Hematopoietic multipotent progenitor cell treated with erythropoietin and hydrocortisone succinate and interleukin-3 and kit ligand, for 4 days (in vitro differentiated cells): Measurements from ENCODE around the gene ENHO.

Experiments used
- DNase-seq: peaks from one replicate; pipeline ENCODE4 v3.0.0-alpha.2; 2015

ENHO gene

DNA sequence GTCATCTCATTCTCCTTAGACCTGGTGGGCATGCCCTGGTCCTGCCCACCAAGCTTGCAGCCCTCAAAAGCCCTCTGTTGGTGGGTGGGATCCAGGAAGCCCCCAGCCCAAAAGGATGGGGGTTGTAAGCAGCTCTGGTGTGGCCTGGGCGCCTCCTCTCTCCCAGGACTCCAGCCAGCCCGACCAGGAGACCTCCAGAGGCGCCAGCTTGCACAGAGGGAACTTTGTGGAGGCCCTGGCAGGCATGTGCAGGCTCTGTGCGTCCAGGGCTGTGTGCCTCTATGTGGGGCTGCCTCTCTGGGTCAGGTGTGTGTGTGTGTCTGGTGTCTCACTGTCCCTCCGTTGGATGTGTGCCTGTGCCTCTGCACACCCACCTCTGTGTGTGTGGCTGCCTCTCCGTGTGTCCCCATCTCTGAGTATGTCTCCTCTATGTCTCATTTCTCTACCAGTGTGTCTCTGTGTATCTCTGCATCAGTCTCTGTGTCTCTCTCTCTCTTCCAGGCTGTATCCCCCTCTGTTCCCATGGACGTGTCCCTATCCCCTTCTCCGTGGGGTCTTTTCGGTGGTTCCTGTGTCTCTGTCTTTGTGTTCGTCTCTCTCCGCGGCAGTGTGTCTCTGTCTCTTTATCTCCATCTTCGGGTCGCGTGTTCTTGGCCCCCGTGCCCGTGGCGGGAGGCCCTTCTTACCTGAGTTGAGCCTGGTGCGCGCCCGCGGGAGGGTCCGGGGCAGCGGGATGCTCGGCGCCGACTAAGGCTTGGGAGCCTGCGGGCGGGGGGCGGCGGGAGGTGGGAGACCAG, 501 bp downstream of the ENHO start:
- no peak for DNase-seq

DNA sequence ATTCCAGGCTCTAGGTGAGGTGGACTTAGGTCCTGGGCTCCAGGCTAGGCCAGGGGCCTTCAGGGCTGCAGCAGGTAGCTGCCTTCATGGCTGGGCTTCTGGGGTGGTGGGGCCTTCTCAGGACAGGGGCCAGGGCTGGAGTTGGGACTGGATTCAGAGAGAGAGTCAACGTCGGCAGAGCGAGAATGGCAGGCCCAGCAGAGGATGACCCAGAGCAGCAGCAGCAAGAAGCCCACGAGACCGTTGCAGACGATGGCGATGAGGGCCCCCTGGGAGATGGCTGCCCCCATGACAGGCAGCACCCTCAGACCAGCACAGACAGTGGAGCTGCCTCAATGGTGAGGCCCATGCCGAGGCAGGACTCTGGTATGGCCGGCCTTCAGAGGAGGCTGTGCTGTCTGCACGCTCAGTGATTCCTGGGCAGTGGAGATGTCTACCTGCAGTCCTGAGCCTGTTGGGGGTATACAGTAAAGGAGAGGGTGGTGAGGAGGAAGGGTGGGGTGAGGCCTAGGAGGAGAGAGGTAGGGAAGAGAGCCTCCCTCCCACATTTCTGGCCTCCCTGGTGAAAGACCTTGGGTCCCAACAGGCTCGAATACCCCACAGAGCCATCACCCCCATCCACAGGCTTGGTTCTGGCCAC, 1.3 kb downstream of the ENHO start:
- DNase-seq: no peak

DNA sequence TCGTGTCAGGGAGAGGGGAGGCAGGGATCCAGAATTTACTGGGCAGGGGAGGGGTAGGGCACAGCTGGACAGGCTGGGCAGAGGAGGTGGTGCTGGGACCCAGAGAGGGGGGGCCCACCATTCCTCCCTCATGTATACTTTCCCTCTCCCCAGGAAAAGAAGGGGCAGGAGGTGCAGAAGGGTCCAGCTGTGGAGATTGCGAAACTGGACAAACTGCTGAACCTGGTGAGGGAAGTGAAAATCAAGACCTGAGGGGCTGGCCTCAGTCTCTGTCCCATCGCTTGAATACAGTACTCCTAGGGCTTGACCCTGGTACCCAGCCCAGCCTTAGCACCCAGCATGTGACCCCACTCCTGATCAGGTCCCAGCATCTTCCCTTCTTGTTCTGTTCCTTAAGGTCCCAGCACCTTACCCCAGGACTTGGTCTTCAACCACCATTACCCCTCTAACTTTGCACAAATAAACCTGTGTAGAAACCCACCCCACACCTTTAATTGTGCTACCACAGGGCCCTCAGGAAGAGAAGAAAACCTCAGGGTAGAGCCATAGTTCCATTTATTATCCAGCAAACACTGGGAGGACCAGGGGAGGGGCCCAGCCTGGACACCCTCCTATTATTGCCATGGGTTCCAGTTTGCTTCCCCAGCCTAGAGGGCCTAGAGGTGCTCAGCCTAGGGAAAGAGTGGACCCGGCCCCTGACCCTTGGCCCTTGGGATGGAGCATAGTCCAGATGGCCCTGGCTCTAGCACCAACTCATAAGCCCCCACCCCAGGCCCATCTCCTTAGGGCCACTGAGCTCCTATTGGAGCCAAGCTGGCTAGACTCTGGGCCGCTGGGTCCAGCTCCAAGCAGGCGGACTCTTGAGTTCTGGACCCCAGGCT, 2.0 kb downstream of the ENHO start:
- DNase-seq: no peak

DNA sequence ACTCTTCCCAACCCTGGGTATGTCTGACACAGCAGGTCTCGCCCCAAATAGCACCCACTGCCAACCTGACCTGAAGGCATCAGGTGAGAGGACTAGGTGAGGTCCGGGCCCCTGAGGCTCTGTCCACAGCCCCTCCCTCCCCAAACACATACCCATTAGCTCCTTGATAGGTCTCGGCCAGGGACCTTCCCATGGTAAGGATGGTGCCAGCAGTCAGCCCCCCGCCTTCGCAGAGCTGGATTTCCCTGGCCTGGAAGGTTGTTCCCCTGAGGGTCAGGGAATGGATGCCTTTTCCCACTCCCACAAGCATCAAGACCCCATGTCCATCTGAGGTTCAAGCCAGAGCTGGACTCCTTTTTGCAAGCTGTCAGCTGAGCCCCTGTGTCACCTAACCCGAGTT, 2.7 kb downstream of the ENHO start:
- DNase-seq: no peak

DNA sequence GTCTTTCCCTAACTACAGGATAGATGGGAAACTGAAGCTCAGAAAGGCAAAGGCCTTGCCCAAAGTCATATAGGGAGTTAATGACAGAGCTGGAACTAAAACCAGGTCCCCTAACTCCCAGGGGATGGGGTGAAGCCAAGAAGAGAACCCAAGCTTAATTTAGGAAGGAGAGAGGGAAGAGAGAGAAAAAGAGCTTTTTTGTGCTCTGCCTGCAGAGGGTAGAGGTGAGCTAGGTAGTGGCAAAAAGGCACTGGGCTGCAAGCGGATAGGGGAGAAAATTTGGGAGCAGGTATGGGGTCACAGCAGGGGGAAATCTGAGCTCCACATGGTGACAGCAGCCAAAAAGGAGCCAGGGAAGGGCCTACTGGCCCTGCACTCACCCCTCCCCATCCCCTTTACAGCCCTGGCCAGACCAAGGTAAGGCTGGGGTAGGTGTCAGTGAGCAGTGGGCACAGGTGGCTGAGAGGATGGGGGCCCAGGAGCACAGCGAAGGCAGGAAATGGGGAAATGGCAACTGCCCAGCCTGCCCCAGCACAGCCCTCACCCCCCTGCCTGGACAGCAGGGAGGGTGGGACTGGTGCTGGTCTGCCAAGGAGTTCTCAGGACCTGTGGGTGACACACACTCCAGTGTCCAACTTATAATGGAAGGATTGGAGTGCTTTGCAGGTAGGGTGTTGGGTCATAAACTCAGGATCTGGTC, 3.3 kb downstream of the ENHO start:
- no peak for DNase-seq

DNA sequence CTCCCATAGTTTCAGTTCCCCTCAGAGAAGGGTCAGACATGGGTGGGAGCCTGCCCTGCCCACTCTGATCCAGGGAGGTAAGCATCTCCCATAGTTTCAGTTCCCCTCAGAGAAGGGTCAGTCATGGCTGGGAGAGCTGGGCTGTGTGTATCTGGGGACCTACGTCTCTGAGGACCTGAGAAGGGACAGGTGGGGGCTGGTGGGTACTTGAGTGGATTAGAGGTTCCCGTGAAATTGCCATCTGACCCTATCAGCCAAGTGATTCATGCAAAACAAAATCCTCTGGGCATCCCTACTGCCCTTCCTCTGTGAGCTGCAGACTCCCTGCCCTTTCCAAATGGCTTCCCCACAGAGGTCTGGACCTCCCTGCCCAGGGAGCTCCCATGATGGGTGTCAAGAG, 3.9 kb downstream of the ENHO start:
- DNase-seq: no peak

DNA sequence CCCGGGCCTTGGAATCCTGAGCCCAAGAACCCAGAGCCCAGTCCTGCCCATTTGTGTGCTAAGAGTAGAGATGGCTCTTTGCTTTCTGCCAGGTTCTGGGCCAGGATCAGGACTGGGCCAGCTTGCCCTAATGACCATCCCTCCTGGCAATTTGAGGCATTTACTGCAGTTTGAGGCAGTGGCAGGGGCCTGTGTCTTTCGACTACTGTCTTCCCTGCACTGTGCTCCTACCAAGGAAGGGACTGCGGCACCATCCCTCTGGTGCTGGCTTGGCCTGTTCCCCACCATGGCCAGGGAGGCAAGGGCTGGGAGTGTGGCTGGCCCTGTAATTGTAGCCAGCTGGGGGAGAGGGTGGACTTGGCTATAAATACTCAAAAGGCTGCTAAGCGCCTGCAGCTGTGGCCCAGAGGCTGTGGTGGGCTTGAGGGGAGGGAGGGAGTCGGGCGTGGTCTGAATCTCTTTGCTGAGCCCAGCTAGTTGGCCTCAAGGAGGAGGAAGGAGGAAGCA, 4.6 kb downstream of the ENHO start:
- DNase-seq: peak; percentile 43

DNA sequence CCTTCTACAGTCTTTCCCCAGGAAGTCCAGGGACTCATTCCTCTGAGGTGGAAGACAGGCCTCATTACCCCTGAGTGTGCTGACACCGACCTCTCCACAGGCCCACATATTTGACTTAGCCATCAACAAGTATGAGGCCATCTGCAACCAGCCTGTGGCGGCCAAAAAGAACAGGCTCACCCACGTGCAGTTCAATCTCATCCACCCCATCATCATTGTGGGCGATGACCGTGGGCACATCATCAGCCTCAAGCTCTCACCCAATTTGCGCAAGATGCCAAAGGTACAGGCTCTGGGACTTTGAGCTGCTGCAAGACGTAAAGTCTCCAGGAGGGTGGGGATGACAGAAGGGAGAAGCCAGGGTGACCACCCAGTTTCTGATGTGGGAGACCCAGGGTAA, 5.6 kb downstream of the ENHO start:
- DNase-seq: no peak

DNA sequence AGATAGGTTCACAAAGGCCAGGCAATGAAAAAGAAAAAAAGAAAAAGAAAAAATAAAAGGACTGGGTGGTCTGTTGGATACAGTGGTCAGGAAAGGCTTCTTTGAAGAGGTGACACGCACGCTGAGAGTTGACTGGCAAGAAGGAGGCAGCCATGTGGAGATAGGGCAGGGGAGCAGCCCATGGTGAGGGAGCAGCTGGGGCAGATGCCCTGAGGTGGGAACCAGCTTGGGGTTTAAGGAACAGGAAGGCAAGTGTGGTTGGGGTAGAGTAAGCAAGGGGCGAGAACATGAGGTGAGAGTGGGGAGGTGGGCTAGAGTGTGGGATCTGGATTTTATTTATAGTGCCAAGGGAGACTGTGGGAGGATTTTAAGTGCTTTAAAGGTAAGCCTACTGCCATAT, 6.8 kb downstream of the ENHO start:
- DNase-seq: no peak

DNA sequence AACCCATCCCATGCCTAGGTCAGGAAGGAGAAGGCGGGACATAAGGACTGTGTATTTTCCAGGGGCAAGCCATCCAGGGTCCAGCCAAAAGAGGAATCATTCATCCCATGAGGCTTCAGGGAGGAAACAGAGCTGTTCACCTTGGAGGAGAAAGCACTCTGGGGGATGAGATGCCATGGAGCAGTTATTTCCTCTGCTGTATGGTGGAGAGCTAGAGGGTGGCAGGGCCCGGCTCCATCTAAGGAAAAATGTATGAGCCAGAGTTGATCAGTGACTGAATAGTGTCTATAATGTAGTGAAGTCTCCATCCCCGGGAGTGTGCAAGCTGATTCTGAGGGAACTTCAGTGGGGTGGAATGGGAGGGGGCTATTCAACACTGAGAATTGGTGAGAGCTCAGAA, 8.0 kb downstream of the ENHO start:
- no peak for DNase-seq

DNA sequence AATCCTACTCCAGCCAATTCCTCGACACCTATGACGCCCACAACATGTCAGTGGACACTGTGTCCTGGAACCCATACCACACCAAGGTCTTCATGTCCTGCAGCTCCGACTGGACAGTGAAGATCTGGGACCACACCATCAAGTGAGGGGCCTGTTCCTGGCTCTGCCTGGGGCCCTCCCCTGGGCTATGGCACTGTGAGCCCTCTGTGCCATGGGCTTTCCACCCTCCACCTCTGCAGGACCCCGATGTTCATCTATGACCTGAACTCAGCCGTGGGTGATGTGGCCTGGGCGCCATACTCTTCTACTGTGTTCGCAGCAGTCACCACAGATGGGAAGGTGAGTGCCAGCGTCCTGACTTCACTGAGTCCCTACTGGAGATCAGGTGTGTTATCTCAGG, 8.4 kb downstream of the ENHO start:
- no peak for DNase-seq

DNA sequence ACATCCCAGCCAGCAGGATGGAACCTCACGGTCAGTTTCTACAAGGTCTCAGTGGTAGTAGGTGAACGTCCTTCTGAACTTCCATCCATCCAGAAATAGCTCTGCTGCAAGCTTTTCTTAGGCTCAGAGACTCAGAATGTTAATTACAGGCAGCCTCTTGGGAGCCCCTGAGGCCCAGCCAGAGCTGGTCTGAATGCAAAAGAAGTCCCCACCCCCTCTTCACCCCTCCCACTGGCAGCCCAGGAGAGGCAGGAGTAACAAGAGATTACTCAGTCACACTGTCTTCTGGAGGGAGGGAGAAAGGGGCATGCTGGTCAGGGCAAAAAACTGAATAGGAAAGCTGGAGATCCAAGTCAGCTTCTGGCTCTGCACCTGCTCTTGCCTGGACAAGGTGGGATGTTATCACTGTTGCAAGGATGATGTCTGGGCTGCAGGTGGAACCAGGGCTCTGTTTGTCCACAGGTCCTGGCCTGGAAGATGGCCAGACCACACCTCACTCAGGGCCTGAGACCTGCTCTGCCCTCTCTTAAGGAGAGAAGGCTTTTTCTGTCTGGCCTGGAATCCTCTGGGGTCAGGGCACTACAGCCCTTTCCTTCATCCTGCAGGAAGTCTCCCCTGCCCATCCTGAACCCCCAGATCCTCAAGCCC, 9.1 kb downstream of the ENHO start:
- no peak for DNase-seq

DNA sequence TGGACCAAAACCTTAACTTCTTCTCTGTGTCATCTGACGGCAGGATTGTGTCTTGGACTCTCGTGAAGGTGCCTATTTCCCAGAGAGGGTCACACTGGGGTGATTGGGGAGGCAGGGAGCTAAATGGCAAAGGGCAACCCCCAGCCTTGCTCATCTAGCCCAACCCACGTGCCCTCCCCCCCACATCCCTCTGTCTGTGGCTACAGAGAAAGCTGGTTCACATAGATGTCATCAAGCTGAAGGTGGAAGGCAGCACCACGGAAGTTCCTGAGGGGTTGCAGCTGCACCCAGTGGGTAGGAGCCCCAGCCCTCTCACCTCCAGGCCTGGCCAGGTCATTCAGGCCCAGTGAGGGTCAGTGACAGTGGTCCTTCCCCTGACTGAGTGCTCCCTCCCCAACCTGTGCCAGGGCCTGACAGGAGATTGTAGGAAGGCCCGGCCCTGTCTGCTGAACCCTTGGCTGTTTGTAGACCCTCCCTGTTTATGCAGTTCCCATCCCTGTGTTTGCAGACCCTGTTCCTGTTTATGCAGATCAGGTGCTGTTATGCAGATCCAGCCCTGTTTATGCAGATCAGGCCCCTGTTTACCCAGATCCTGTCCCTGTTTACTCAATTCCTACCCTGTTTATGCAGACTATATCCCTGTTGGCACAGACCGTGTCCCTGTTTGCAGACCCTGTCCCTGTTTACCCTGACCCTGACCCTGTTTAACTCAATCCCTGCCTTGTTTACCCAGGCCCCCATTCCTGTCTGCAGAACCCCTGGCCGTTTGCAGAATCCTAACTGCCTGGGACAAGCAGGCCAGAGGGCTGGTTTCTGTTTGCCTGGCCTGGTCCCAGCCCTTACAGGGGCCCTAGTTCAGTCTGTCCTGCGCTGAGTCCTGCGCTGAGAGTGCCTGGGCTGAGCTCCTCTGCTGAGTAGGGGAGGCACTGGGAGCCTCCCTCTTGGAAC, 10.4 kb downstream of the ENHO start:
- no peak for DNase-seq

DNA sequence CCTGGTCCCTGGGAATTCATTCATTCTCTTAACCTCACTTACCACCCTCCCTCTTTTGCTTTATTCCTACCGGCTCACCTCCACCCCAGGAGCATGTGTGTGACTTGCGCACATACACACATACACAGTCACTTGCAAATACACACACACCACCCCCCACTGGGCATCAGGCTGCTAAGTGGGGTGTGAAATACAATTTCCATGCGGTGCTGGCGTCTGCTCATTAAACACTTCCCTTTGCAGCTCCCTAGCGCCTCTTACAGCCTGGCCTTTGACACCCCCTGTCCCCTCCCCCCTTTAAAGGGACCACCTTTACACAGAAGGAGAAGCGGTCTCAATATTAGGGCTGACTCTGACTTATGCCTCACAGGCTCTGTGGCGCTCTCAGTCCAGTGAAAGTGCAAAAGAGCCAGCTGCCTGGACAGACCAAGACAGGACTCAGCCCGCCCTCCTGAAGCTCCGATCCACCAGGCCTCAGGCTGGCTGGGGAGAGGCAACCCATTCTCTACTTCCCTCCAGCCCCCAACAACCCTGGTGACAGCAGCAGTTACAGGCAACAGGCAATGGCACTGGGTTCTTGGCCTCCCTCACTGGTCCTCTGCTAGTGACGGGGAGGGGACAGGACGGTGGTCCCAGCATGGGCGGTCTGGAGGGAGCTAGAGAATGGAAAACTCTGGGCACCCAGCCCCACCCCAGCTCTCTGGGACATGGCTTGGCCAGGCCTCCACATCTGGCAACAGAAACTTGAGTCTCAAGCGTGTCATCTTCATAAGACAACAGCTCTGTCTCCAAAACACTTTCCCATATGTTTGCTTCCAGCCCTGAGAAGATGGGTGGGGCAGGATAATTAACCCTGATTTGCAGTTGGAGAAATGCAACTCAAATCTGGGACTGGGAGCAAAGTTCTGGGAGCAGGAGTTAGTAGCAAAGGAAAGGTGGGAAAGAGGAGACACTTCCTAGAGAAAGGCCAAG, 12.0 kb downstream of the ENHO start:
- DNase-seq: no peak

DNA sequence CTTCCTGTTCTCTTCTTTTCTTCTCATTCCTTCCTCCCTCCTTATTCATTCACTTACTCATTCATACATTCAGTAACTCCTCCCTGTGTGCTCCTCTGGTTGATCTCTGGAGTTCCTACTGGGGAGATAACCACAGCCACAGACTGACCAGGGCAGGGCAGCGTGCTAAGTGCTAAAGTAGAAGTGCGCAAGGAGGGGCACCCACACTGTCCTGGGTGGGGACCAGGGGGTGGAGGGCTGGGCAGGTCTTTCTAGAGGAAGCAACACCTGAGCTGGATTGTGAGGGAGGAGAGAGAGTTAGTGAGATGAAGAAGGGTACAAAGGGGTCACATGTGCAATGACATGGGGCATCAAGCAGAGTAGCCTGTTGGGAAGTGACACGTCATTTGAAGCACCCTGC, 13.8 kb downstream of the ENHO start:
- DNase-seq: no peak

DNA sequence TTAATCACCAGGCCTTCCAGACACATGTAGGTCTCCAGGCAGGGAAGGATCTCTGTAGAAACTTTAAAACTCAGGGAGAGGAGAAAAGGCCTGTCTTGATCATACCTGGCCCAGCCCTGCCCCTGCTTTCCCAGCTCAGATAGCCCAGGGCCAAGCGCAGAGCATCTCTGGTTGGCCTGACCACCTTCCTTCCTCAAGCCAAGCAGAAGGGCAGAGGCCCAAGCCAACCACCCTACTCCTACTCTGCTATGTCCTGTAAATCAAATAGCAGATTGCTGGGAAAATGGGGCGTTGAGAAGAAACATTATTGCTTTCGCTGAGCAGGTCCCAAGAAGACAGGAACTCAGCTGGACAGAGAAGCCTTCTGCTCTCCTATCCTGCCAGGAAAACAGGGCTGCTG, 14.3 kb downstream of the ENHO start:
- DNase-seq: no peak

DNA sequence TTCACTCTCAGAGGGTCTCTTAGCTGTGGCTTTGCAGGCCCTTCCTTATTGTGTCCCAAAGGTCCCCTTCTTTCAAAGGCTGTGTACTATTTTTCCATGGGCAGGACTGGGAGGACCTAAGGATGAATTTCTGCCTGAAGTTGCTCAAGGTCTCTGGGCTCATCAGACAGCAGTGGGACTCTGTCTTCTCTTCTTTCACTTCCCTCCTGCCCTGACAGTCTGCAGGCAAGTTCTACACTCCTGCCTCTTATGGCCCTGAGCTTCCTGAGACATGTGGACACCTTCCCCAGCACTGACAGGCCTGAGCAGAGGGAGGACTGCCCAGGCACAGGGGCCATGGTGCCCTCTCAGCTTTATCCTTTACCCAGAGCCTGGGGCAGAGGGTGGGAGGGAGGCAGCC, 14.8 kb downstream of the ENHO start:
- no peak for DNase-seq

DNA sequence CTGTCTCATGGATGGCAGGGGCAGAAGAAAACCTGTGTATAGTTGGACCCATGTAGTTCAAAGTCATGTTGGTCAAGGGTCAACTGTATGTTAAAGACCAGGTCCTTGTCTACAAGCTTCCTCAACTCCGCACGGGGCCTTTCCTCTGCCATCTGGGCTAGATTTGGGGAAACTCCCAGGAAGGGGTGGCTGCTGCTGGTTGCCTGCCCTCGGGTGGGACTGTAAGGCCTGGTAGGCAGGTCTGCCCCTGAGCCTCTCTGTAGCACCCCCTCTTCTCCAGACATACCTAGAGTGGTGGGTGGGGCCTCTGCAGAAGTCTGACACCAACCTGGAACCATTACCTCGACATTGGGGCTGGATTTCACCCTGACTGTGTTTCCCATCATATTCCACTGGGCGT, 15.2 kb downstream of the ENHO start:
- no peak for DNase-seq

DNA sequence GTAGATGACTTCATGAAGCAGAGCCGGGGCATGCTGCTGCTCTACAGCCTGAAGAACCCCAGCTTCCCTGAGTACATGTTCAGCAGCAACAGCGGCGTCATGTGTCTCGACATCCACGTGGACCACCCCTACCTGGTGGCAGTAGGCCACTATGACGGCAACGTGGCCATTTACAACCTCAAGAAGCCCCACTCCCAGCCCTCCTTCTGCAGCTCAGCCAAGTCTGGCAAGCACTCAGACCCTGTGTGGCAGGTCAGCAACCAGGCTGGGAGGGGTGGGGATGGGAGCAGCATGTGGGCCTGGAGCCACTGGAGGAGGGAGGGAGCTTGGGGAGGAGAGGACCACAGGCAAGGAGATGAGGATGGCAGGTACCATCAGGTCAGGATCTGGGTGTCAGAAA, 16.2 kb downstream of the ENHO start:
- no peak for DNase-seq
